Measurements from ENCODE around the gene RCSD1.

- TF ChIP-seq, protein P1, sequence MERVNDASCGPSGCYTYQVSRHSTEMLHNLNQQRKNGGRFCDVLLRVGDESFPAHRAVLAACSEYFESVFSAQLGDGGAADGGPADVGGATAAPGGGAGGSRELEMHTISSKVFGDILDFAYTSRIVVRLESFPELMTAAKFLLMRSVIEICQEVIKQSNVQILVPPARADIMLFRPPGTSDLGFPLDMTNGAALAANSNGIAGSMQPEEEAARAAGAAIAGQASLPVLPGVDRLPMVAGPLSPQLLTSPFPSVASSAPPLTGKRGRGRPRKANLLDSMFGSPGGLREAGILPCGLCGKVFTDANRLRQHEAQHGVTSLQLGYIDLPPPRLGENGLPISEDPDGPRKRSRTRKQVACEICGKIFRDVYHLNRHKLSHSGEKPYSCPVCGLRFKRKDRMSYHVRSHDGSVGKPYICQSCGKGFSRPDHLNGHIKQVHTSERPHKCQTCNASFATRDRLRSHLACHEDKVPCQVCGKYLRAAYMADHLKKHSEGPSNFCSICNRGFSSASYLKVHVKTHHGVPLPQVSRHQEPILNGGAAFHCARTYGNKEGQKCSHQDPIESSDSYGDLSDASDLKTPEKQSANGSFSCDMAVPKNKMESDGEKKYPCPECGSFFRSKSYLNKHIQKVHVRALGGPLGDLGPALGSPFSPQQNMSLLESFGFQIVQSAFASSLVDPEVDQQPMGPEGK (CRISPR knock-in tag; IDR thresholded peaks at IDR 0.05; ENCODE audit: borderline replicate concordance): no peak
- no peak for TF ChIP-seq PPARA (CRISPR knock-in tag; IDR thresholded peaks at IDR 0.05; ENCODE audit: borderline replicate concordance)
- no peak for TF ChIP-seq TCF4 (CRISPR knock-in tag; IDR thresholded peaks at IDR 0.05; ENCODE audit: borderline replicate concordance)
- TF ChIP-seq ZNF565 (CRISPR knock-in tag; conservative IDR thresholded peaks at IDR 0.05; ENCODE audit: low read depth): no peak
- TF ChIP-seq SNAI2 (CRISPR knock-in tag; IDR thresholded peaks at IDR 0.05): no peak
- no peak for TF ChIP-seq TOX (CRISPR knock-in tag; IDR thresholded peaks at IDR 0.05; ENCODE audit: borderline replicate concordance)
- TF ChIP-seq, protein P2, sequence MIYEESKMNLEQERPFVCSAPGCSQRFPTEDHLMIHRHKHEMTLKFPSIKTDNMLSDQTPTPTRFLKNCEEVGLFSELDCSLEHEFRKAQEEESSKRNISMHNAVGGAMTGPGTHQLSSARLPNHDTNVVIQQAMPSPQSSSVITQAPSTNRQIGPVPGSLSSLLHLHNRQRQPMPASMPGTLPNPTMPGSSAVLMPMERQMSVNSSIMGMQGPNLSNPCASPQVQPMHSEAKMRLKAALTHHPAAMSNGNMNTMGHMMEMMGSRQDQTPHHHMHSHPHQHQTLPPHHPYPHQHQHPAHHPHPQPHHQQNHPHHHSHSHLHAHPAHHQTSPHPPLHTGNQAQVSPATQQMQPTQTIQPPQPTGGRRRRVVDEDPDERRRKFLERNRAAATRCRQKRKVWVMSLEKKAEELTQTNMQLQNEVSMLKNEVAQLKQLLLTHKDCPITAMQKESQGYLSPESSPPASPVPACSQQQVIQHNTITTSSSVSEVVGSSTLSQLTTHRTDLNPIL (CRISPR knock-in tag; IDR thresholded peaks at IDR 0.05; ENCODE audit: low read depth): no peak
- no peak for TF ChIP-seq ARNTL (CRISPR knock-in tag; IDR thresholded peaks at IDR 0.05; ENCODE audit: borderline replicate concordance, low read depth)
Observed at GRCh38 chr1:167645625-167646414, 15.8 kb downstream of the RCSD1 start.

All from SK-N-SH treated with all-trans-retinoic acid at 6 μM for 48 hours (cell line).